ENCODE measurements around the gene PINK1.
"Not testable (repeated sequence)": the region's sequence is repeated elsewhere in the genome, so short reads cannot be mapped to it uniquely, and the experiment has no call there.

PINK1 gene

DNA sequence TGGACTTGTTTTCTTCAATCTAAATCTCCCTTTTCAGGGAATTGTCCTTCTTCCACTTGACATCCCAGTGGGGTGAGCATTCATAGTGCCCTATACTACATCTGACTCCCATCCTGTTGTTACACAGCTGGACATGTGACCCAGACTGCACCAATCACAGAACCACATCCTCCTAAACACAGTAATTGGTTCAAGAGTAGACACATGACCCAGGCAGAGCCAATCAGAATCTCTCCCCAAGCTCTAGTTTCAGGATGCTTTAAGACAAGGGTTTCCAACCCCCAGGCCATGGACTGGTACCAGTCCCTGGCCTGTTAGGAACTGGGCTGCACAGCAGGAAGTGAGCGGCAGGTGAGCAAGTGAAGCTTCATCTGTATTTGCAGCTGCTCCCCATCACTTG is 33.5 kb downstream of the PINK1 start:
- no peak overlapping the region for H3K4me3 ChIP-seq
- no peak overlapping the region for H3K27ac ChIP-seq
- no peak for DNase-seq (ENCODE audit: low read depth, low spot score)
- no peaks in the 10 kb centered on the region for H3K36me3 ChIP-seq (ENCODE audit: insufficient read depth, low read length)
- no peaks in the 10 kb centered on the region for H3K9me3 ChIP-seq (ENCODE audit: low read depth, low read length)
- no peak for TF ChIP-seq EZH2 (IDR thresholded peaks at IDR 0.05)
- no peak for TF ChIP-seq FOXP2 (optimal IDR thresholded peaks at IDR 0.05; ENCODE audit: control extremely low read depth, extremely low read length, insufficient read depth)
- TF ChIP-seq POLR2AphosphoS5 (IDR thresholded peaks at IDR 0.05; ENCODE audit: borderline replicate concordance, low read depth, low read length): no peak
- H3K9ac ChIP-seq (ENCODE audit: insufficient read length): no peak overlapping the region

DNA sequence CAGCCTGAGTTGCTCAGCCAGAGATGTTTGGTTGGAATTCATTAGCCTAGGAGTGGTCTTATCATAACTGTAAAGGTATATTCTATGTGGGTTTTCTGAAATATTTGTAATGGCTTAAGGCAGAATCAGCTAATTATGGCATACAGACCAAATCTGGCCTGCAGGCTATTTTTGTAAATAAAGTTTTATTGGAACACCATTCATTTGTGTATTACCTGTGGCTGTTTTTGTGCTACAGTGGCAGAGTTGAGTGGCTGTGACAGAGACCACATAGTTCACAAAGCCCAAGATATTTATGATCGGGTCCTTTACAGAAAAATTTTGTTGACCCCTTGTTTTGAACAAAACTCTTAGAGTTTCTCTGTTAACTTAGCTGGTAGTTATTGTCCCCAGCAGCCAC is 35.3 kb downstream of the PINK1 start:
- TF ChIP-seq EZH2 (IDR thresholded peaks at IDR 0.05): no peak
- no peak for TF ChIP-seq FOXP2 (optimal IDR thresholded peaks at IDR 0.05; ENCODE audit: control extremely low read depth, extremely low read length, insufficient read depth)
- TF ChIP-seq POLR2AphosphoS5 (IDR thresholded peaks at IDR 0.05; ENCODE audit: borderline replicate concordance, low read depth, low read length): no peak
- Histone ChIP-seq H3K9ac (ENCODE audit: insufficient read length) (no peak overlapping the region), H3K9me3 (ENCODE audit: low read depth, low read length) (no peaks in the 10 kb centered on the region), H3K36me3 (ENCODE audit: insufficient read depth, low read length) (no peaks in the 10 kb centered on the region), H3K27ac (no peak overlapping the region), H3K4me3 (no peak overlapping the region)
- no peak for DNase-seq (ENCODE audit: low read depth, low spot score)

DNA sequence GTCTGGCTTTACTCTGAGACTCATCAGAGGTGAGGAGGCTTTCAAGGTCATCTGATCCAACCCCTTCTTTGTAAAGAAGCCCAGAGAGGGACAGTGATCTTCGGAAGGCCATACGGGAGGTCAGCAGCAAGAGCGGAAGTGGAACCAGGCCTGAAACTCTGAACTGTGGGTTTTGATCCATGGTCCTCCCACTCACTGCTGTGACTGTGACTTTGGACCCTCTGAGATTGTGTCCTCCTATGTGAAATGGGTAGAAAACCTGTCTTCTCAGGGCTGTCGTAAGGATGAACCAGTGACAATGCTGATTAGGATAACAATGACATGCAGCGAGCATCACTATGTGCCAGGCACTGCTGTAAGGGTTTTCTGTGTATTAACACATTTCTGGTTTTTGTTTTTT is 37.7 kb downstream of the PINK1 start:
- TF ChIP-seq POLR2AphosphoS5 (IDR thresholded peaks at IDR 0.05; ENCODE audit: borderline replicate concordance, low read depth, low read length): no peak
- no peak for TF ChIP-seq FOXP2 (optimal IDR thresholded peaks at IDR 0.05; ENCODE audit: control extremely low read depth, extremely low read length, insufficient read depth)
- no peak for TF ChIP-seq EZH2 (IDR thresholded peaks at IDR 0.05)
- no peaks in the 10 kb centered on the region for H3K9me3 ChIP-seq (ENCODE audit: low read depth, low read length)
- H3K36me3 ChIP-seq (ENCODE audit: insufficient read depth, low read length): no peaks in the 10 kb centered on the region
- H3K4me3 ChIP-seq: no peak overlapping the region
- DNase-seq (ENCODE audit: low read depth, low spot score): no peak
- no peak overlapping the region for H3K9ac ChIP-seq (ENCODE audit: insufficient read length)
- H3K27ac ChIP-seq: no peak overlapping the region

DNA sequence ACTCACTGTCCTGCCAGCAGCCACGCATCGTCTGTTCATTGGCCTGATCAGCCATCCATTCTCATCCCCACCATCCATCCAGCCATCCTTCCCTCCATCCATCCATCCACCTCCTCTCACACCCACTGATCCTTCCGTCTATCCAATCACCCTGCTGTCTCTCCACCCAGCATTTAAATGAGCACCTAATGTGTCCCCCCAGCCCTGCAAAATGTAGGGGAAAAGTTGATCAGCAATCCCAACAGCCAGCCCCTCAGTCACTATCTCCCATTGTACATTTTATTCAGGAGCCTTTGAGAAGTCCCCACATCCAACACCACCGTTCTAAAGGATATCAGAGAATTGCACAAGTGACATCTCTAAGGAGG is 39.0 kb downstream of the PINK1 start:
- TF ChIP-seq POLR2AphosphoS5 (IDR thresholded peaks at IDR 0.05; ENCODE audit: borderline replicate concordance, low read depth, low read length) (no peak), FOXP2 (optimal IDR thresholded peaks at IDR 0.05; ENCODE audit: control extremely low read depth, extremely low read length, insufficient read depth) (no peak), EZH2 (IDR thresholded peaks at IDR 0.05) (no peak)
- no peak overlapping the region for H3K9ac ChIP-seq (ENCODE audit: insufficient read length)
- H3K9me3 ChIP-seq (ENCODE audit: low read depth, low read length): no peaks in the 10 kb centered on the region
- no peak for DNase-seq (ENCODE audit: low read depth, low spot score)
- H3K4me3 ChIP-seq: no peak overlapping the region
- H3K27ac ChIP-seq: no peak overlapping the region
- no peaks in the 10 kb centered on the region for H3K36me3 ChIP-seq (ENCODE audit: insufficient read depth, low read length)

DNA sequence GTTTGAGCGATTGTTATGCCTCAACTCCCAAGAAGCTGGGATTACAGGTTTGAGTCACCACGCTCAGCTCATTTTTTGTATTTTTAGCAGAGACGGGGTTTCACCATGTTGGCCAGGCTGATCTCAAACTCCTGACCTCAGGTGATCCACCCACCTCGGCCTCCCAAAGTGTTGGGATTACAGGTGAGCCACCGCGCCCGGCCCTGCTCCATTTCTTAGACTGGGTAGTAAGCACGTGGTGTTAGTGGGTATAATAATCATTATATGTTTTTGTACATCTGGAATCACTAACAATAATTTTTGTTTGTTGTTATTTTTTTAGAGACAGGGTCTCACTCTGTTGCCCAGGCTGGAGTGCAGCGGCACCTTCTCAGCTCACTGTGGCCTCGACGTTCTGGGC is 40.4 kb downstream of the PINK1 start:
- DNase-seq (ENCODE audit: low read depth, low spot score); H3K9me3 ChIP-seq (ENCODE audit: low read depth, low read length); H3K36me3 ChIP-seq (ENCODE audit: insufficient read depth, low read length); H3K27ac ChIP-seq; H3K4me3 ChIP-seq; H3K9ac ChIP-seq (ENCODE audit: insufficient read length): not testable (repeated sequence)

DNA sequence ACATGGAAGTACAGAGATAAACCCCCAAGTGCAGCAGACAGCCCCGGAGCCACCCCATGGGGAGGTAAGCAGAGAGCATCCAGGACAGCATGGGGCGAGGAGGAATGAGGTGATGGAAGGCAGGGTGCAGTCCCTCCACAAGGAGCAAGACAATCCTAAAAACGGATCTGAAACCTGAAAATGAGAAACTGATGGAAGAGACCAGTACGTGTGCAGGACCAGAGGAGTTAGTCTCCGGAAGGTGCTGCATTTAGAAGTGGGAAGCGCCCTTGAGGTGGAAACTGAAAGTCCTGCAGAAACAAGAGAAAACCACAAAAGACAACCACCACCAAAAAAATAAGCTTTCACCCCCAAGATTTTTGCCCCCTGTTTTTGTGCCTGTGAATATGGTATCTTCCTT is 45.3 kb downstream of the PINK1 start:
- no peaks in the 10 kb centered on the region for H3K36me3 ChIP-seq (ENCODE audit: insufficient read depth, low read length)
- H3K9me3 ChIP-seq (ENCODE audit: low read depth, low read length): no peaks in the 10 kb centered on the region
- DNase-seq (ENCODE audit: low read depth, low spot score): no peak
- H3K4me3 ChIP-seq: no peak overlapping the region
- H3K9ac ChIP-seq (ENCODE audit: insufficient read length): no peak overlapping the region
- no peak overlapping the region for H3K27ac ChIP-seq
- no peak for TF ChIP-seq POLR2AphosphoS5 (IDR thresholded peaks at IDR 0.05; ENCODE audit: borderline replicate concordance, low read depth, low read length)
- TF ChIP-seq EZH2 (IDR thresholded peaks at IDR 0.05): no peak
- no peak for TF ChIP-seq FOXP2 (optimal IDR thresholded peaks at IDR 0.05; ENCODE audit: control extremely low read depth, extremely low read length, insufficient read depth)

DNA sequence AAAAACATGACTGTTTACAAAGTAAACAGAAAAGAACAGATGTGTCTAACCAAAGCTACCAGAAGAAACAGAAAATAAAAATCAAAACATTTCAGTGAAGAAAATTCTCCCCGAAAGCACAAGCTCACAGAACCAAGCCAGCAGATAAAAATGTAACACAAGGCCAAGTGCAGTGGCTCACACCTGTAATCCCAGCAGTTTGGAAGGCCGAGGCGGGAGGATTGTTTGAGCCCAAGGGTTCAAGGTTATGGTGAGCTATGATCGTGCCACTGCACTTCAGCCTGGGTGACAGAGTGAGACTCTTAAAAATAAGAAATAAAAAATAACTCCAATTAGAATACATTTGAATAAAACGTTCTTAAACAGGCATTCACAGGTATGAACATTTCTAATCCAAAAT is 47.0 kb downstream of the PINK1 start:
- H3K9me3 ChIP-seq (ENCODE audit: low read depth, low read length): no peaks in the 10 kb centered on the region
- no peaks in the 10 kb centered on the region for H3K36me3 ChIP-seq (ENCODE audit: insufficient read depth, low read length)
- H3K9ac ChIP-seq (ENCODE audit: insufficient read length): no peak overlapping the region
- no peak overlapping the region for H3K27ac ChIP-seq
- TF ChIP-seq EZH2 (IDR thresholded peaks at IDR 0.05): no peak
- TF ChIP-seq POLR2AphosphoS5 (IDR thresholded peaks at IDR 0.05; ENCODE audit: borderline replicate concordance, low read depth, low read length): no peak
- TF ChIP-seq FOXP2 (optimal IDR thresholded peaks at IDR 0.05; ENCODE audit: control extremely low read depth, extremely low read length, insufficient read depth): no peak
- no peak for DNase-seq (ENCODE audit: low read depth, low spot score)
- H3K4me3 ChIP-seq: no peak overlapping the region

DNA sequence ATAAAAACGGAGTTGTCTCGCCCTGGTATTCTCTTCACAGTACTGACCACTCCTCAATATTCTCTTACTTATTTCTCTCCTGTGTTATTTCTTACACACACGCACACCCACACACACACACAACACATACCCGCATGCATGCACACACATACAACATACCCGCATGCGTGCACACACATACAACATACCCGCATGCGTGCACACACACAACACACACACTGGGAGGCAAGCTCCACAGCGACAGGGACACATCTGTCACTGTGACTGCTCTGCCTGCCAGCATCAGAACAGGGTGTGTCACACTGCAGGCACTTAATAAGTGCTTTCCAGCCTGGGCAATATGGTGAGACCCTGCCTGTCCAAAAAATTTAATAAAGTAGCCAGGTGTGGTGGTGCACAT is 48.7 kb downstream of the PINK1 start:
- DNase-seq (ENCODE audit: low read depth, low spot score): no peak
- Histone ChIP-seq H3K9ac (ENCODE audit: insufficient read length) (no peak overlapping the region), H3K36me3 (ENCODE audit: insufficient read depth, low read length) (no peaks in the 10 kb centered on the region), H3K9me3 (ENCODE audit: low read depth, low read length) (no peaks in the 10 kb centered on the region), H3K4me3 (no peak overlapping the region), H3K27ac (no peak overlapping the region)
- TF ChIP-seq FOXP2 (optimal IDR thresholded peaks at IDR 0.05; ENCODE audit: control extremely low read depth, extremely low read length, insufficient read depth) (no peak), POLR2AphosphoS5 (IDR thresholded peaks at IDR 0.05; ENCODE audit: borderline replicate concordance, low read depth, low read length) (no peak), EZH2 (IDR thresholded peaks at IDR 0.05) (no peak)

DNA sequence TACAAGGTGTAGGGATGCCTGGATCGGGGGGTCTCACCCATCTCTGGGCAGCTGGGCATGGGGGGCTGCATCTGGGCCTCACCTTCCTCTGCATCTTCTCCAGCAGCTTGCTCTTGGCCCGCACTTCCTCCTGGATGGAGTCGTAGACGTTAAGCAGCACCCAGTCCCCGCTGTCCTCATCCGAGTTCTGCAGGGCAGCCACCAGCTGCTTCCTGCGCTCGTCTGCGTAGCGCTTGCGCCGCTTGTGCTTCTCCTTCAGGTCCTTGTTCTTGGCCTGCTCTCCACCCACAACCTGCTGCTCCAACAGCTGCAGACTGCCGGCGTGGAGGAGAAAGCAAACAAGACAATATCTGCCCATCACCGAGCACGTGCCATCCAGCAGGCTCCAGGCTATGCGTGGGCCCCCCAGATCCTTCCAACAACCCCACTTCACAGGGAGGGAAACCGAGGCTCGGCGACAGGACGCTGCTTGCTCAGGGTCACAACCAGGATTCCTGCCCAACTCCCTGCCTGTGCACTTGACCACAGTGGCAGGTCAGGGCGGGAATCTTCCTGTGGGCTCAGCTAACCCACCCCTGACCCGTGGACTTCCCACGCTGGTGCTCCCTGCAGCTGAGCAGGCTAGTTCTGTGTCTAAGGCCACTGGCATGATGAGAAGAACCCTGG is 49.4 kb downstream of the PINK1 start:
- H3K9me3 ChIP-seq (ENCODE audit: low read depth, low read length): no peaks in the 10 kb centered on the region
- DNase-seq (ENCODE audit: low read depth, low spot score): no peak
- no peaks in the 10 kb centered on the region for H3K36me3 ChIP-seq (ENCODE audit: insufficient read depth, low read length)
- H3K27ac ChIP-seq: no peak overlapping the region
- no peak overlapping the region for H3K4me3 ChIP-seq
- H3K9ac ChIP-seq (ENCODE audit: insufficient read length): no peak overlapping the region
- TF ChIP-seq FOXP2 (optimal IDR thresholded peaks at IDR 0.05; ENCODE audit: control extremely low read depth, extremely low read length, insufficient read depth) (no peak), EZH2 (IDR thresholded peaks at IDR 0.05) (no peak), POLR2AphosphoS5 (IDR thresholded peaks at IDR 0.05; ENCODE audit: borderline replicate concordance, low read depth, low read length) (no peak)
